Mesenchymal stem cell (in vitro differentiated cells and primary cell): ENCODE measurements around the gene HOXC13.

Experiments used
- DNase-seq: peaks from one replicate; pipeline ENCODE4 v3.0.0-alpha.2; 2013
- H2AFZ ChIP-seq: one replicate; pipeline ENCODE4 v1.6.1; 2013; ENCODE audit warnings: low read depth, mild to moderate bottlenecking, control low read depth, inconsistent platforms, low read length, moderate library complexity
- H2AK5ac ChIP-seq: 2 replicates; pipeline ENCODE4 v1.6.1; 2013; ENCODE audit warnings: low read length, moderate library complexity, mild to moderate bottlenecking, inconsistent platforms; ENCODE audit not compliant: severe bottlenecking
- H2BK120ac ChIP-seq: one replicate; pipeline ENCODE4 v1.6.1; 2013; ENCODE audit warnings: low read depth, mild to moderate bottlenecking, inconsistent platforms, low read length, moderate library complexity
- H2BK12ac ChIP-seq, 2 experiments: one replicate each; pipeline ENCODE4 v1.6.1; 2013; ENCODE audit warnings: inconsistent platforms in 2 of 2, low read length in 2 of 2, mild to moderate bottlenecking in 2 of 2, moderate library complexity in 2 of 2, control low read depth in 1 of 2
- H2BK15ac ChIP-seq: one replicate; pipeline ENCODE4 v1.6.1; 2013; ENCODE audit warnings: mild to moderate bottlenecking, low read depth, inconsistent platforms; ENCODE audit not compliant: poor library complexity, severe bottlenecking
- H2BK5ac ChIP-seq: 2 replicates; pipeline ENCODE4 v1.6.1; 2013; ENCODE audit warnings: low read depth, mild to moderate bottlenecking, low read length, control low read depth, inconsistent platforms; ENCODE audit not compliant: poor library complexity, severe bottlenecking
- H3K14ac ChIP-seq, 2 experiments: one replicate each; pipeline ENCODE4 v1.6.1; 2013; ENCODE audit warnings: inconsistent platforms in 2 of 2, low read length in 2 of 2, control low read depth in 1 of 2, mild to moderate bottlenecking in 1 of 2, moderate library complexity in 1 of 2
- H3K18ac ChIP-seq, 2 experiments: one replicate each; pipeline ENCODE4 v1.6.1; 2013; ENCODE audit warnings: inconsistent platforms in 2 of 2, low read length in 2 of 2, control low read depth in 1 of 2, low read depth in 1 of 2, mild to moderate bottlenecking in 1 of 2
- H3K23ac ChIP-seq, 2 experiments: one replicate each; pipeline ENCODE4 v1.6.1; 2013; ENCODE audit warnings: inconsistent platforms in 2 of 2, low read length in 2 of 2, mild to moderate bottlenecking in 2 of 2, moderate library complexity in 2 of 2, control low read depth in 1 of 2
- H3K27ac ChIP-seq: 2 replicates; pipeline ENCODE4 v1.5.1; 2013; ENCODE audit warnings: mild to moderate bottlenecking, moderate library complexity, low read length, control low read depth, inconsistent platforms; ENCODE audit not compliant: poor library complexity, severe bottlenecking
- H3K27me3 ChIP-seq, 2 experiments: 2 replicates each; pipeline versions ENCODE4 v1.6.1 to v1.7.0; 2013; ENCODE audit warnings: low read length in 2 of 2, mild to moderate bottlenecking in 2 of 2, moderate library complexity in 2 of 2, control low read depth in 1 of 2, inconsistent platforms in 1 of 2; ENCODE audit not compliant: control insufficient read depth in 1 of 2, insufficient read depth in 1 of 2
- H3K36me3 ChIP-seq, 2 experiments: 2 replicates each; pipeline versions ENCODE4 v1.6.1 to v1.7.0; 2013; ENCODE audit warnings: low read length in 2 of 2, control low read depth in 1 of 2, inconsistent platforms in 1 of 2, low read depth in 1 of 2, mild to moderate bottlenecking in 1 of 2; ENCODE audit not compliant: insufficient read depth in 2 of 2, control insufficient read depth in 1 of 2
- H3K4ac ChIP-seq, 2 experiments: one replicate each; pipeline ENCODE4 v1.6.1; 2013; ENCODE audit warnings: inconsistent platforms in 2 of 2, low read length in 2 of 2, mild to moderate bottlenecking in 2 of 2, moderate library complexity in 2 of 2, control low read depth in 1 of 2, low read depth in 1 of 2
- H3K4me1 ChIP-seq: 2 replicates; pipeline ENCODE4 v1.6.1; 2013; ENCODE audit warnings: low read depth, low read length, control low read depth; ENCODE audit not compliant: control insufficient read depth, insufficient read depth
- H3K4me2 ChIP-seq: 2 replicates; pipeline ENCODE4 v1.6.1; 2013; ENCODE audit warnings: low read length, mild to moderate bottlenecking, inconsistent platforms; ENCODE audit not compliant: poor library complexity, severe bottlenecking
- H3K4me3 ChIP-seq, 2 experiments: 2 replicates each; pipeline versions ENCODE4 v1.5.1 to v1.7.0; 2013; ENCODE audit warnings: low read length in 2 of 2, mild to moderate bottlenecking in 2 of 2, control low read depth in 1 of 2, low read depth in 1 of 2; ENCODE audit not compliant: insufficient read depth in 1 of 2
- H3K79me1 ChIP-seq: replicated peaks from 2 replicates; pipeline ENCODE4 v1.6.1; 2013; ENCODE audit warnings: mild to moderate bottlenecking, control low read depth, low read length, inconsistent platforms; ENCODE audit not compliant: poor library complexity, severe bottlenecking
- H3K9ac ChIP-seq: 2 replicates; pipeline ENCODE4 v1.7.0; 2013; ENCODE audit warnings: mild to moderate bottlenecking, low read length, moderate library complexity
- H3K9me3 ChIP-seq: 2 replicates; pipeline ENCODE4 v1.7.0; 2013; ENCODE audit warnings: mild to moderate bottlenecking, low read length; ENCODE audit not compliant: control insufficient read depth
- H4K8ac ChIP-seq: one replicate; pipeline ENCODE4 v1.6.1; 2013; ENCODE audit warnings: inconsistent platforms, mild to moderate bottlenecking, low read length, moderate library complexity
- H4K91ac ChIP-seq: one replicate; pipeline ENCODE4 v1.6.1; 2013; ENCODE audit warnings: mild to moderate bottlenecking, low read length, inconsistent platforms
- WGBS: methylation state at CpG from one replicate; pipeline ENCODE4 v1.1.7; 2013; ENCODE audit warnings: mixed read lengths; 5-methylcytosine and 5-hydroxymethylcytosine counted together

The HOXC13 gene

GRCh38 chr12:53927220-53928029 is 11.2 kb upstream of the HOXC13 start:
- H3K79me1 ChIP-seq, result no peaks in the 10 kb centered on the region
- H2BK5ac ChIP-seq, result no peak overlapping the region
- no peak overlapping the region for H3K9ac ChIP-seq
- no peak overlapping the region for H3K4ac ChIP-seq
- no peak overlapping the region for H3K27ac ChIP-seq
- no peak overlapping the region for H3K4me2 ChIP-seq
- no peaks in the 10 kb centered on the region for H3K36me3 ChIP-seq
- no peak overlapping the region for H3K14ac ChIP-seq
- H3K18ac ChIP-seq, result no peak overlapping the region
- no peak overlapping the region for H4K91ac ChIP-seq
- H3K27me3 ChIP-seq, result peaks cover 94 to 100% of the 10 kb centered on the region in 2 experiments
- H2AFZ ChIP-seq, result no peak overlapping the region
- peaks cover 25% of the 10 kb centered on the region for H3K9me3 ChIP-seq
- H3K4me1 ChIP-seq, result peaks cover 3% of the 10 kb centered on the region
- no peak overlapping the region for H4K8ac ChIP-seq
- H2BK120ac ChIP-seq, result no peak overlapping the region
- no peak overlapping the region for H2BK15ac ChIP-seq
- H3K4me3 ChIP-seq, result no peak overlapping the region
- WGBS, result 3% methylated on average over 34 of the region's 45 CpGs
- H2BK12ac ChIP-seq, result no peak overlapping the region
- H2AK5ac ChIP-seq, result no peak overlapping the region
- no peak overlapping the region for H3K23ac ChIP-seq
- no peak for DNase-seq

DNA sequence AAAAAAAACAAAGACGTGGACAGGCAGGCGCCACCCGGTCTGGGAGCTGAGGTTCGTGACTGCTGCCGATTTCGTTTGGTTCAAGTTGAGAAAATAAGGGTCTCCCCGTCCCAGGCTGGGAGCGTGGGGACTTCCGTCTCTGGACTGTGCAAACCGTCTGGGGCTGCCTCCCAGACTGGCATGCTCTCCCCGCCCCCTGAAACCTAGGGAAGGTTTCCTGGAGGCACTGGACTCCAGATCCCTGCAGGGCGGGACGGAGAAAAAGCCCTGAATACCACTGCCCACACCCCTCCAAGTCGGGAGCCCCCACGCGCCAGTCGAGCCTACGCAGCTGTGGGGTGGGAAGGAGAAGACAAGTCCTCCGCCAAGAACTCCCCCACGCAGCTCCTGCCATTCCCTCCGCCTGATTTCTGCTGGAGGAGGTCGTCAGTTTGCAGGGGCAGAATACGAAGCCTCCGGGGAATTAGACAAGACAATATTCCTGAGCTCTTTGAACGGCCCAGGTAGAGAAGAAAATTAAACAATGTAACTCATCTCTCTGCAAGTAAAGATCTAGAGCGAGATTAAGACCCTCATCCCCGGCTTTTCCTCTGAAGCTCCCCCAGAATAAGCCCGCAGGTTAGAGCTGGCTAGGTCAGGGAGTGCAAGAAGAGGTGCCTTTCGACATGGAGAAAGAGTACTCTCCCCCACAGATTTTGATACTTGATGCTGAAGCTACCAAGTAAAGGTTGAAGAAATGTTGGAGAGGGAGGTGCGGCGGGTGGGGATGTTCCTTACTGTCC is 10.4 kb upstream of the HOXC13 start:
- Histone ChIP-seq H2BK5ac (no peak overlapping the region), H3K4ac (no peak overlapping the region), H3K9ac (no peak overlapping the region), H3K14ac (no peak overlapping the region), H3K9me3 (peaks cover 25% of the 10 kb centered on the region), H3K23ac (peak overlapping the region in 1 of 2 experiments; percentile 85), H3K36me3 (no peaks in the 10 kb centered on the region), H2AK5ac (no peak overlapping the region), H2BK12ac (no peak overlapping the region), H4K8ac (no peak overlapping the region), H2BK120ac (no peak overlapping the region), H3K4me3 (no peak overlapping the region), H2BK15ac (no peak overlapping the region), H2AFZ (no peak overlapping the region), H3K79me1 (no peaks in the 10 kb centered on the region), H3K4me1 (peaks cover 3% of the 10 kb centered on the region), H3K27ac (no peak overlapping the region), H3K27me3 (peaks cover 97 to 100% of the 10 kb centered on the region in 2 experiments), H4K91ac (no peak overlapping the region), H3K18ac (no peak overlapping the region), H3K4me2 (no peak overlapping the region)
- no peak for DNase-seq
- WGBS, result 7% methylated on average over 24 of the region's 31 CpGs

- H4K91ac ChIP-seq, result no peak overlapping the region
- no peak overlapping the region for H2BK12ac ChIP-seq
- H3K79me1 ChIP-seq, result no peaks in the 10 kb centered on the region
- H3K4ac ChIP-seq, result no peak overlapping the region
- no peak overlapping the region for H3K9ac ChIP-seq
- H2BK5ac ChIP-seq, result no peak overlapping the region
- H3K4me3 ChIP-seq, result no peak overlapping the region
- DNase-seq, result no peak
- H3K14ac ChIP-seq, result no peak overlapping the region
- H3K36me3 ChIP-seq, result no peaks in the 10 kb centered on the region
- 22% methylated on average over 3 of the region's 4 CpGs for WGBS
- peaks cover 99 to 100% of the 10 kb centered on the region in 2 experiments for H3K27me3 ChIP-seq
- H2BK15ac ChIP-seq, result no peak overlapping the region
- no peak overlapping the region for H3K18ac ChIP-seq
- H2AK5ac ChIP-seq, result no peak overlapping the region
- H3K4me2 ChIP-seq, result no peak overlapping the region
- H3K27ac ChIP-seq, result no peak overlapping the region
- peaks cover 25% of the 10 kb centered on the region for H3K9me3 ChIP-seq
- H2AFZ ChIP-seq, result no peak overlapping the region
- H3K4me1 ChIP-seq, result peaks cover 3% of the 10 kb centered on the region
- no peak overlapping the region for H2BK120ac ChIP-seq
- H4K8ac ChIP-seq, result no peak overlapping the region
- no peak overlapping the region for H3K23ac ChIP-seq
Measured at GRCh38 chr12:53929527-53929926, 9.1 kb upstream of the HOXC13 start.

DNA sequence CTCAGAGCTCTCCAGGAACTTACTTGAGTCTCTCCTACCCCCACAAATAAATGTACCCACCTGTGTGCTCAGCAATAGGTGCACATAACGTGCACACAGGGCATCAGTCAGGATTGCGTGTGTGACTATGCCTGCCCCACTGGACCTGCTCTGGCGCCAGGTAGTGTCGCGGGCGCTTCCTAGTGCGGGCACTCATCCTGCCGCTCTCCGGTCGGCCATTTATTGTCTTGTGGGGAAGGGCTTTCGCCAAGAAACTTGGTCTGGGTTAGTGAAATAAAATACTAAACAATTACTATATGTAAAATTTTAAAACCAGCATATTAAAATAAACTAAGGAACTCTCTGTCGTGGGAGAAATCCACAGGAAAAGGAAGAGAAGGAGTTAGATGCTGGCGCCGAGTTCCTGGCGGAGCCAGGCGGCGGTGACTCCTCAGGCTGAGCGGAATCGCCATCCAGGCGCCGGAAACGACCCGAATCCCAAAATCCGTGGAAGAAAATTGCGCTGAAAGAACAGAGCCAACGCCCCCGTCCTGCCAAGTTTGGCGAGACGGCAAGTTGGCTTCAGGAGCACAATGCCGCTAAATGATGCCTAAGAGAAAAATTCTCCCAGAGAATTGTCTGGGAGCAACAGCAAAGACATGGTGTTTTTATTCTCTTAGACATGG is 7.9 kb upstream of the HOXC13 start:
- Histone ChIP-seq H2BK5ac (no peak overlapping the region), H3K27me3 (peaks cover 99 to 100% of the 10 kb centered on the region in 2 experiments), H3K79me1 (no peaks in the 10 kb centered on the region), H3K4me1 (peaks cover 4% of the 10 kb centered on the region), H3K9me3 (peaks cover 25% of the 10 kb centered on the region), H2AFZ (no peak overlapping the region), H4K8ac (no peak overlapping the region), H3K23ac (peak overlapping the region in 1 of 2 experiments; percentile 92), H4K91ac (no peak overlapping the region), H3K14ac (no peak overlapping the region), H3K4me2 (no peak overlapping the region), H2BK12ac (no peak overlapping the region), H2BK120ac (no peak overlapping the region), H3K27ac (no peak overlapping the region), H3K4ac (no peak overlapping the region), H3K18ac (no peak overlapping the region), H2AK5ac (no peak overlapping the region), H3K4me3 (no peak overlapping the region), H3K36me3 (no peaks in the 10 kb centered on the region), H3K9ac (no peak overlapping the region), H2BK15ac (no peak overlapping the region)
- 14% methylated on average over 25 of the region's 30 CpGs for WGBS
- DNase-seq, result no peak
